HG03460 (cell line): ENCODE measurements around the gene WBP11.

ENCODE experiments used
- ATAC-seq: cut with Tn5 transposase; IDR thresholded peaks from one replicate; pipeline ENCODE4 v1.9.1; 2021; ENCODE audit not compliant: unreplicated experiment

The WBP11 gene

DNA sequence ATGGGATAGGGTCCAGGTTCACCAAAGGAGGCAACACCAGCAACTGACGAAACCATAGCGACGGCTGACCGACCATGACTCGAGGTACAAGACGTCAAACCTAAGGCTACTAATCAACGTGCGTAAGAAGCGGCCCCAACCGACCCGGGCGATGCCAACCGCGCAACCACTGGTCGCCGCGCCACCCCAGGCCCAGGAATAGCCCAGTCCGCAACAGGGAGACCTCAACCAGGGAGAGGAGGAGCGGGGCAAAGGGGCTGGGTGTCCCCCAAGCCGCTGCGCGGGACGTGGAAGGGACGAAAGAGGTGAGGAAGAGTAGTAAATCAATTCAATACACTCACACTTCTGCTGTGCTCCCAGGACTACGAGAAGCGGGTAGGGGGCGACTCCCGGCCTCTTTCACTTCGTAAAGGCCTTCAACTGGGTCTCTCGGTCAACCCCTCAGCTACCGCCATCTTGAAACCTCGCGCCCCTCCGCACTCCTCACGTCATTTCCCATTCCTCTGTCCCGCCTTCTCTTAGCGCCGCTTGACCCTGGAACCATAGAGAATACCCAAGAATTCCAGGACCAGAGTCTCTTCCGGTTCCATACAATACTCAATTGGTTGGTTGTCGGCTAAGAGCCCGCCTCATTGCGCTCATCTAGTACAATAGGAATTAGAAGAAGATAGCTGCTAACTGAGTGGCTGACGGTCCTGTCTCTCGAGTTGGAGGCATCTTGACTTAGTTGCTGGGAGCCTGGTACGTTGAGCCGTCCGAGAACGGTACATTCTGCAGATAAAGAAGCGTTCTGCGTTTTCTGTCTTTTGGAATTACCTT, at the start of gene WBP11, which contains the start of gene C12orf60:
Gene WBP11, minus strand, starts transcription at position 468 of the 819 bp plus-strand sequence. CDS start 2,095 bp downstream, outside the sequence.
Gene C12orf60, plus strand, starts transcription at position 660 of the 819 bp plus-strand sequence. CDS start 19,266 bp downstream, outside the sequence.
- ATAC-seq = peak; percentile 99

DNA sequence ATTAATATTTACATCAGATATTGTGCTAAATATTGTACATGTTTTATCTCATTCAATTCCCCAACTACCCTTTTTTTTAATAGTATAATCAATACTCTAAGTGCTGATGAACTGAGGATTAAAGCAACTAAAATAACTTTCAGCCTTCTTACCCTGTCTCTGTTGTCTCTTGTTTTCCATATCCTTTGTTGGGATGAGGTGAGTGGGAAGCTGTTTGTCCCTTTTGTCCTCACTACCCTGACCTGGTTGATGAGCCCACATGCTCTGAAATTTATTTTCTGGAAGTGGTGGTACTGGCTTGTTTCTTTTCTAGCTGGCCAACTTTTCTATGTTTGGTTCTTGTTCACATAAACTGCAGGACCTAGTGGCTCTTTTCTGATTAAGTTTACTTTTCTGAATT, 49.6 kb upstream of the WBP11 start:
- no peak for ATAC-seq

DNA sequence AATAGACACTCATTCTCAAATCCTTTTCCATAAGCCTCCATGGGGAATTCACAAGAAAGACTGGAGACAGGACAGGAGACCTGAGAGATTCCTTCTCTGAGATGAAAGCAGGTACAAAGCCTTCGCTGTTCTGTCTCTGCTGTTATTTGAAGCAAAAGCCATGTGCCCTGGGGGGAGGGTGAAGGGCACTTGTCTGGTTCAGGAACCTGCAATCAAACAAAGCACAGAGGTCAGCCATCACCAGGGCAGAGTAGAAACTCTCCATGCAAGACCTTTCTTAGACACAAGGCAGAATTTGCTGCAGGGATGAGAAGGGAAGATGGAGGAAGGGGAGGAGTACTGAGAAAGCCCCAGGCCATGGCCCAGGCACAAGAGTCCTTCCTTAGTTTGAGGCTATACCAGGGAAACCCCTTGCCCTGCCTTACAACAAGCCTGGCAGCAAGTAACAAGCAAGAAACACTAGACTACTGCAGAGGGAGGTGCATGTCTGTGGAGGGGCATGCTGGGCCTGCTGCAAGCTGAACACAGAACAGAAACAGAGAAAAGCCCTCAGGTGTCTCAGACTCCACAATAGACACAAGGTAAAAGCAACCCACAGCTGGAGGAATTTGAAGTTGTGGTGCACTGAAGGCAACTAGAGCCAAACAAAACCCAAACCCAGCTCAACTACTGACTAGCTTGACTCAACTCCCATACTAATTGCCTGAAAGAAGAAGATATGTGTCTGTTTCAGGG, 47.8 kb upstream of the WBP11 start:
- ATAC-seq = no peak

DNA sequence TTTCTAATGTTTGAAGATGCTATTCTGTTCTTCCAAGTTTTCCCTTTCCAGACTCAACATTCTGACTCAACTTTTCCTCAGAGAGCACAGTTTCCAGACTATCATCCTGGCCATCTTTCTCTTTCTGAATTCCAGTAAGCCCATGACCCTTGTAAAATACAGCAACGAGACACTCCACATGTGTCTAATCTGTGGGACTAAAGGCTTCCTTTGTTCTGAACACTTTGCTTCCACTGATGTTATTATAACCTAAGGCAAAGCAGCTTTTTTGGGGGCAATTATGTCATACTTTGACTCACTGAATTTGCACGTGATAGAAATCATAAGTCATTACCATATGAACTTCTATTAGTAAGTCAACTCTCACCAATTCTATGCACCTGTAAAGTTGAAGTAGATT, 46.4 kb upstream of the WBP11 start:
- no peak for ATAC-seq

DNA sequence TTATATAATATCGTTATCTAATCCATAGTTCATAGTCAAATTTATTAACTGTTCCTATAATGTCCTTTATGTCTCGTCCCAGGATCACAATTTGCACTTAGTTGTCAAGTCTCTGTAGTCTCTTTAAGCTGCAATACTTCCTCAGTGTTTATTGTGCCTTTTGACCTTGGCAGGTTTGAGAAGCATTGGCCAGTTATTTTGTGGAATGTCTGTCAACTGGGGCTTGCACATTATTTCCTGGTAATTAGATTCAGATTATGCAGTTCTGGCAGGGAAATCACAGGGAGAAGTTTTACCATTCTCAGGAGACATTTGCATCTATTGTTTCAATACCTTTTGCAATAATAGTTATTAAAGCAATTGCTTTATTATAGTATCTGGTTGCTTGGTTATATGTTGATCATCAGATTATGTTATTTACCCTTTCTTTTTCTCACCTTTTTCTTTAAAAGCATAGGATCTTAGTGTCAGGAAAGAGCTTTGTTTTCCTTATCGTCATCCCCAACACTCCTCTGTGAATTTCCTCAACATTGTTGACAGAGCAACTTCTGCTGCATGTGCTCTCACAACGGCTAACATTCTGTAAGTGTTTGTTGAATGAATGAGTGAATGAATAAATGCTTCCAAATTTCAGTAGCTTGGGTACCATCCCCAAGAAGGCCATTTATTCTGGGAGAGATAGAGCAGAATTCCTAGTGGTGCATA, 43.8 kb upstream of the WBP11 start:
- no peak for ATAC-seq

DNA sequence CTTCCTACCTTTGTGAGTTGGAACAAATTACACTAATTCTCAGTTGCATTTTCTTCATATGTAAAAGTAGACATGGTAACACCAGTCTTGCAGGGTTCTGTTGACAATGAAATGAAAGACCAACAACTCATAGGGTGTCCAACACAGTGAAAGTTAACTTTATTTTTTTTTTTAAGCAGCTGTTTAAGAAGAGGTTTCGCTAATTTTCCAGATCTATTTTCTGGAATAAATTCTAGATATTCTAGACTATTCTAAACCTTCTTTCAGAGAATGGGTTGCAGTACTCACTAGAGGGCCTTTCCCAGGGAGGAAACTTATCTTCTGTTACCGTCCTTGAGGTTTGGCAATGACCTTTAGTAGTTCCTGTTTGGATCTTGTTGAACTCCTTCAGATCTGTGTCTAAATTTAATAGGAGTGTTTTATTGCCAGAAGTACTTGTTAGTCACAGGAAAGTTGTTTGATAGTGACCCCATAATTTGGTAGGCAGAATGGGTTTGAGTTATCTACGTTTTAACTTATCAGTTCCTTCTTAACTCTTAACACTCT, 42.8 kb upstream of the WBP11 start:
- no peak for ATAC-seq

DNA sequence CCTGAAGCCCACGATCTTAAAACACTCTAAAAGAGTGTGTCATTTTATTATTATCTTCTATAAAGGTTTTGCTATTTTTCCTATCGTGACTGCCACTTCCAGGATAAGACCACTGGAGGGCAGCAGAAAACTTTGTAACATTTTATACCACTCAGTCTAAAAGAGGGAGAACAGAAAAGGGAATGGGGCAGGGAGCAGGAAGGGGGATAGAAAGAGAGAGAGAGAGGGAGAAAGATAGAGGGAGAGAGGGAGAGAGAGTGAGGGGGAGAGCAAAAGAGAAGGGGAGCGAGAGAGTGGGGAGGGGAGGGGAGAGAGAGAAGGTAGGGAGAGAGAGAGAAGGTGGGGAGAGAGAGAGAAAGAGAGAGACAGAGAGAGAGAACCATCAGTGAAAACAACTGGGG, 42.1 kb upstream of the WBP11 start:
- no peak for ATAC-seq

DNA sequence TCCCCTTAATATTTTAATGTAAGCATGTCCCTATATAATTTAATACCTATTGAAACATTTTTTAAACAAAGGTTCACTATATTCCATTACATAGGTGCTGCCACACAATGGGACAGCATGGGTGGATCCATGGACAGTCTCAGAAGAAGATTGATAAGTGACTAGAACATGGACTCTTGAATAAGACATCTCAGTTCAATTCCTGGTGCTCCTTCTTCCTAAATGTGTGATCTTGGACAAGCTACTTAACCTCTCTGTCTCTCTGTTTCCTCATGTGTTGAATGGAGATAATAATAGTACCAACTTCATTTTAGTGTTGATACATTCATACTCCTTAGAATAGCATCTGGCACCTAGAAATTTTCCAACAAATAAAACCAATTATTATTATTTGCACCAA, 41.1 kb upstream of the WBP11 start:
- ATAC-seq = no peak

DNA sequence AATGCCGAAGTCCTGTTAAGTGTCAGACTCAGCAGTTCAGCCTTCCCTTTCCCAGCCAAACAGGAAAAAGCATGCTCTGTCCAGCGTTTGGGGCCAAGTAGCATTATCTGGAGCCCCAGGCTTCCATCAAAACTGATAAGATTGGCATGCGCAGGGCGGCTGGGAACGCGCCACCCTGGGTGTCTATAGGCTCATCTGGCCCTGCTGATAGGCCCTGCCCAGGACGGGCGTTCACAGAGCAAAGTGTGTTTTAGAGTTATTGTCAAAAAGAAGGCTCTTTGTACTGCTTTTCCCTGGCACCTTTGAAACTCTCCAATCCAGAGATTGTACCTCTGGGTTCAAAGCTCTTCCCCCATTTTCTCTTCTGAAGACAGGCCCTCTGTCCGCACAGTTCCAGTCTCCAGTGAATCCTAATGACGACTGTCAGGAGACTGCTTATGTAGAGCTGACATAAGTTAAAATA, 40.2 kb upstream of the WBP11 start, which contains the start of gene ART4:
Gene ART4, minus strand, starts transcription at position 102 of the 463 bp plus-strand sequence. CDS start 413 bp downstream, outside the sequence.
- no peak for ATAC-seq

DNA sequence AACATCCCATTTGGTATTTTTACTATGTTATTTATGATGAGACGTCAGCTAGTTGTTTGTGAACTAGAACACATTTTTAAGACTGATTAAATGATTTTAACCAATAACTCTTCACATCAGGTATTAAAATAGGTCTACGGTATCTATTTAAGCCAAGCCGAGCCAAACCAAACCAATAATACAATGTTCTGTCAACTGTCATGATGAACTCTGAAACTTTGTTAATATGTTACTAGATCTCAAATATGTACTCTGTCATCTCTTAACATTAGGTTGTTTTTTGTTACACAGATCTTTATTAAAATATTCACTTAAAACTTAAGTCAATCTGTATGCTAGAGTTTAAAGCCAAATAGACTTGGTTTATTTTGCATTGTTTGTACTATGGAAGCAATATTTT, 39.0 kb upstream of the WBP11 start:
- ATAC-seq = no peak

DNA sequence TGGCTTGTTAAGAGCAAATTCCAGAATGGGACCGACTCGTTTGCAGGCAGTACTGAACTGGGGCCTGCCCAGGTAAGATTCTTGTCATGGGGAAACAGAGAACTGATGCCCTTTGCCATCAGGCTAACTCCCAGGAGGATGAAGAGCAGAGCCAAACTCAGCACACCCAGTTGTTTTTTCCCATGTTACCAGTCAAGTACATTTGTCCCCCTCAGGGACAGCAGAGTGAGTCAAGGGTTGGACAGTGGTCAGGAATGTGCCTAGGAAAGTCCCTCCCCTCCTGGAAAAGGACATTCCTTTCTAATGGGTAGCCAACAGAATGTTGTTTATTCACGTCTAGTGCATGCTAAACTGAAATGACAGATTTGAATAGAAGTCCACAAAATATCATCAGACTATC, 38.5 kb upstream of the WBP11 start:
- no peak for ATAC-seq

DNA sequence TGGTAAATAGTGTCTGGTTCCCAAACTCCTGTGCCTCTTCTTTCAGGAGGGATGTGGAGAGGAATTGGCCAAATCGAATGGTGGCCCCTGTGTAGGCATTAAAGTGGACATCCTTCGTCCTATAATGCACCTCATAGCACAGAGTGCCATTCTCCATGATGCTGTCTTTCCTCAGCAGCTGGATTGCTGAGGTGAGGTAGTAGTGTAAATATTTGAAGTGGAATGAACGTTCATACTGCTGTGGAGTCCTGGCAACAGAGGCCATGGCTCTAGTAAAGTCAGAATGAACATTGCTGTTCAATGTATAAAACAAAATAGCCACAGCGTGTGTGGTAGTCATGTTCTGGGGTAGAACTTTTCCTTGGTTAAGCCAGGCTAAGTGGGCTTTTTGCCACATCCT, 37.3 kb upstream of the WBP11 start:
- no peak for ATAC-seq

DNA sequence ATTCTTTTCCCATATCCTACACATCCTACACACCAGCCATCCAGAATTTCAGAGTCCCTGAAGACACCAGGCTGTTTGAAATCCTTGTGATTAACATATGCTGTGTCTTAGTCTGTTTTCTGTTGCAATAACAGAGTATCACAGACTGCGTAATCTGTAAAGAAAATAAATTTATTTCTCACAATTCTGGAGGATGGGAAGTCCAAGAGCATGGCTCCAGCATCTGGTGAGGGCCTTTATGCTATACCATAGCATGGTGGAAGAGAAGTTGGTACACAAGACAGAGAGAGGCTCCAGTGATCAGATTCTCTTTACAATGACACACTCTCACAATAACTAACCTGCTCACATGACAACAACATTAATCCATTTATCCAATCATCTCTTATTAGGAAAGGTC, 36.0 kb upstream of the WBP11 start:
- ATAC-seq = no peak

DNA sequence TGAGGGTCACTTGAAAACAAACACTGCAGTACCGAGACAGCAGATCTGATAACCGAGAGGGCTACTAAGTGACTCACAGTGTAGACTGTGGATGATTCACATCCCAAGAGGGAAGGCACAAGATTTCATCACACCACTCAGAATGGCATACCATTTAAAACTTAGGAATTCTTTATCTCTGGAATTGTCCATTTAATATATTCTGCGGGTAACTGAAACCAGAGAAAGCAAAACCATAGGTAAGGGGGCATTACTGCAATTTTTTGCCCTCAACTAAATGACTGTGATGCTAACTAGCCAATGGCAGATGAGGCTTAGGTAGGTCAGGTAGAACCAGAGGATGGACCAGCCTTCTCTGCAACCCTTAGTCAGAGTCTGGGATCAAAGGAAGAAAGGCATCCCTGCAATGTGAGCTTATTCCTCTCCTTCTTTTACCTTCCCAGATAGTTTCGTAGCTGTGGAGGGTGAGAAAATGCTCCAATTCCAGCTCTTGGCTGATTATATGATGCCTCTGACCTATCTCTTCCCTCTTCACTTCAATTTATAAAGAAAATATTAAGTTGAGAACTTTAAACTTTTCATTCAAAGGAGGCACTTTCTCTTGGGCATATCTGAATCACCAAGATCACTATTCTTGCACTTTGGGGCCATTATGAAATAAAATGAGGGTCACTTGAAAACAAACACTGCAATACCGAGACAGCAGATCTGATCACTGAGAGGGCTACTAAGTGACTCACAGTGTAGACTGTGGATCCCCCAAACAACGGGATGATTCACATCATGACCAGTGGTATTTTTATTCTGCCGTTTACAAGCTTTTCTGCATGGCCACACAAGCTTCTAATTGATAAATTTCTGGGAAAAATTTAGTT, 33.3 kb upstream of the WBP11 start:
- ATAC-seq = no peak

DNA sequence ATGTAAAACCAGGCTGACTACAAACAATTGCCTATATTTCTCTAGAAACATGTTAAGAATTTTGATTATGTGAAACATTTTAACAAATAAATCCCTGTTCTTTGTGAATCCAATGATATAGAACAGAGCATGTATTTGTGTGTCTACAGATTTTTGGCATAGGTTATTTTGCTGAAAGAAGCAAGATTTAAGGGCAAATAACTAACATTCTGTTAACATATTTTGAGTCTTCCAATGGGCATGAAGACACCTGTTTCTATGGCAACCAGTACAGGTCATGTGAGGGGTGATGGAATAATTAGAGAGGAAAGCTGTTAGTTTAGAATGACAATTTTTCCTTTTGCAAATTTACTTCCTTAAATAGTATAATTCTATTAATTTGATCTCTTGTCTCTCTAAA, 31.2 kb upstream of the WBP11 start:
- no peak for ATAC-seq

DNA sequence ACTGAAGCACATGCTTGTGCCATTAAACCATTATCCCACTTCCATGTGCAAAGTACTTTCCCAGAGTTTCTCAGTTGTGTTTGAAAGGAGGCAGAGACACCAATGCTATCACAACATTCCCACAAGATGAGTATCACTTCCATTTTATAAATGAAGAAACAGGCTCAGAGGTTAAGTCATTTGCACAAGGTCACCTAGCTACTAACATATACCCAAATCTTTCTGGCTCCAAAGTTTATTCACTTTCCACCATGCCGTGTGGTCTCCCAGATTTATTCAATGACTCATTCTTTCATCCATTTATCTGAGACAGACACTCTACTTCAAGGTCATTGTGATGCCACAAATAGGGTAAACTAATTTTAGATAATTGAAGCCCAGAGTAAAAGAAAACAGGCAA, 30.7 kb upstream of the WBP11 start:
- no peak for ATAC-seq

DNA sequence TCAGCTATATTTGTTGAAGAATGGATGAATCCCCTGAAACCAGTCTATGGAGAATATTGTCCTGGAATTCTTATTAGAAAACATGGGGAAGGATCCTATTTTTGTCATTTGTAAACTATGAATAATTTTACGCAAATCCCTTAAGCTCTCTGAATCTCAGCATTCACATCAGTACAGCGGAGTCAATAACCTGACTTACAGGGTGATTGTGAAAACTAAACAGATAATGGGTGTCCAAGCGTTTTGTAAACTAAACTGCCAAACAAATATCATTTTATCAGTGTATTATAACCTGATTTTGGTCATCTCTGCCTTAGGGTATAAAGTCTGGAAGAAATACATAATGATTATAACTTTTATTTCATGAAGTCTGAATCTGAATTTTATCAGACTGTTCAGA, 30.1 kb upstream of the WBP11 start:
- ATAC-seq = no peak

DNA sequence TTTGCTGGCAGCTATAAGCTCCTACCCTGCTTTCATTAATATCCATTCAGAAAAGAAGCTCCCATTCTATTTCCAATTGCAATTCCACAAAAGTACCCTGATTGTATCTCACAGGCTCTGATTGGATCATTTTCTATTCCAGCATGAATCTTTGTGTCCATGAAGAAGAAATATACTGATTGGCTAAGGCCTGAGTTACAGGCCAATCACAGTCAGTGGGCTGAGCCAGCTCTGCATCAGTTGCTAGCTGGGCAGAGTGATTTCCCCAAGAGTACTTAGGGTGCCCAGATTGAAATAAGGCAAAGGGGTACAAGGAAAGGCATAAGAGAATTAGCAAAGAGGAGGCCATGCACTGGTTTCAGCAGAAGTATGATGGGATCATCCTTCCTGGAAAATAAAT, 25.6 kb upstream of the WBP11 start:
- peak; percentile 82 for ATAC-seq

DNA sequence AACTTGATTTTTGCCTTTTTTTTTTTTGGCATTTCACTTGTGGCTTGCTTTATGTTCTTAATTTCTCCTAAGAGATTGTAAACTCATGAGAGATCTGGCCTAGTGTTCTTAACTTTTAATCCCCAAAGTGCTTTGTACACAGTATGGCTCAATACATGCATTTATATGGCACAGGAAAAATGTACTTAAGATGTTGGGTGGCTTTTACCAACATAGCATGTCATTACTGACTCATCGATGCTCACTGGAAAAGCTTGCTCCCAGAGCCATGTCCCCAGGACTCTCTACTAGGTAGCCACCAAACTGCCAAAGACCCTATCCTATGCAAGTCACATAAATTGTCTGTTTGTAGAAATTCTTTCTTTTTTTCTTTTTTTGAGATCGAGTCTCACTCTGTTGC, 23.8 kb upstream of the WBP11 start:
- ATAC-seq = no peak

DNA sequence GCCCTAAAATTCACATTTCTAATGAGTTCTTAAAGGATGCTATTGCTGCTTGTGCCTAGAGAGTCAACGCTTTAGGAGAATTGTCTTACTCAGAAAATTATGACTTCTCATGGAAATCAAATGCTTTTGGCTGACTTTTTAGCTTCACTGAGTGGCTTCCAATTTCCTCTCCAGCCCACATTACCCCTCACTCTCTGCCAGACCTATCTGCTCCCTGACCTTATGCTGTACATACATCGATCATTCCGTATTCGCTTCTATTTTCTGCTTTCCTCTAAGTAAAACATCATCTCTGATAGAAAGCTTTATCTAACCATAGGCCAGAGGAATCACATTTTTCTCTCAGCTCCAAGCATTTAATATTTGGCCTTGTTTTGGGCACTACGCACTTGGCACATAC, 23.2 kb upstream of the WBP11 start:
- ATAC-seq = no peak
